Mesenchymal stem cell (in vitro differentiated cells and primary cell): ENCODE results near the gene TANC1.
A peak's percentile ranks its signal among the peaks of the same experiment; 100 is the strongest.

Experiments
- DNase-seq: peaks from one replicate; pipeline ENCODE4 v3.0.0-alpha.2; 2013
- H2AFZ ChIP-seq: one replicate; pipeline ENCODE4 v1.6.1; 2013; ENCODE audit warnings: low read depth, mild to moderate bottlenecking, control low read depth, inconsistent platforms, low read length, moderate library complexity
- H2AK5ac ChIP-seq: 2 replicates; pipeline ENCODE4 v1.6.1; 2013; ENCODE audit warnings: low read length, moderate library complexity, mild to moderate bottlenecking, inconsistent platforms; ENCODE audit not compliant: severe bottlenecking
- H2BK120ac ChIP-seq: one replicate; pipeline ENCODE4 v1.6.1; 2013; ENCODE audit warnings: low read depth, mild to moderate bottlenecking, inconsistent platforms, low read length, moderate library complexity
- H2BK12ac ChIP-seq, 2 experiments: one replicate each; pipeline ENCODE4 v1.6.1; 2013; ENCODE audit warnings: inconsistent platforms in 2 of 2, low read length in 2 of 2, mild to moderate bottlenecking in 2 of 2, moderate library complexity in 2 of 2, control low read depth in 1 of 2
- H2BK15ac ChIP-seq: one replicate; pipeline ENCODE4 v1.6.1; 2013; ENCODE audit warnings: mild to moderate bottlenecking, low read depth, inconsistent platforms; ENCODE audit not compliant: poor library complexity, severe bottlenecking
- H2BK5ac ChIP-seq: 2 replicates; pipeline ENCODE4 v1.6.1; 2013; ENCODE audit warnings: low read depth, mild to moderate bottlenecking, low read length, control low read depth, inconsistent platforms; ENCODE audit not compliant: poor library complexity, severe bottlenecking
- H3K14ac ChIP-seq, 2 experiments: one replicate each; pipeline ENCODE4 v1.6.1; 2013; ENCODE audit warnings: inconsistent platforms in 2 of 2, low read length in 2 of 2, control low read depth in 1 of 2, mild to moderate bottlenecking in 1 of 2, moderate library complexity in 1 of 2
- H3K18ac ChIP-seq, 2 experiments: one replicate each; pipeline ENCODE4 v1.6.1; 2013; ENCODE audit warnings: inconsistent platforms in 2 of 2, low read length in 2 of 2, control low read depth in 1 of 2, low read depth in 1 of 2, mild to moderate bottlenecking in 1 of 2
- H3K23ac ChIP-seq, 2 experiments: one replicate each; pipeline ENCODE4 v1.6.1; 2013; ENCODE audit warnings: inconsistent platforms in 2 of 2, low read length in 2 of 2, mild to moderate bottlenecking in 2 of 2, moderate library complexity in 2 of 2, control low read depth in 1 of 2
- H3K27ac ChIP-seq: 2 replicates; pipeline ENCODE4 v1.5.1; 2013; ENCODE audit warnings: mild to moderate bottlenecking, moderate library complexity, low read length, control low read depth, inconsistent platforms; ENCODE audit not compliant: poor library complexity, severe bottlenecking
- H3K27me3 ChIP-seq, 2 experiments: 2 replicates each; pipeline versions ENCODE4 v1.6.1 to v1.7.0; 2013; ENCODE audit warnings: low read length in 2 of 2, mild to moderate bottlenecking in 2 of 2, moderate library complexity in 2 of 2, control low read depth in 1 of 2, inconsistent platforms in 1 of 2; ENCODE audit not compliant: control insufficient read depth in 1 of 2, insufficient read depth in 1 of 2
- H3K36me3 ChIP-seq, 2 experiments: 2 replicates each; pipeline versions ENCODE4 v1.6.1 to v1.7.0; 2013; ENCODE audit warnings: low read length in 2 of 2, control low read depth in 1 of 2, inconsistent platforms in 1 of 2, low read depth in 1 of 2, mild to moderate bottlenecking in 1 of 2; ENCODE audit not compliant: insufficient read depth in 2 of 2, control insufficient read depth in 1 of 2
- H3K4ac ChIP-seq, 2 experiments: one replicate each; pipeline ENCODE4 v1.6.1; 2013; ENCODE audit warnings: inconsistent platforms in 2 of 2, low read length in 2 of 2, mild to moderate bottlenecking in 2 of 2, moderate library complexity in 2 of 2, control low read depth in 1 of 2, low read depth in 1 of 2
- H3K4me1 ChIP-seq: 2 replicates; pipeline ENCODE4 v1.6.1; 2013; ENCODE audit warnings: low read depth, low read length, control low read depth; ENCODE audit not compliant: control insufficient read depth, insufficient read depth
- H3K4me2 ChIP-seq: 2 replicates; pipeline ENCODE4 v1.6.1; 2013; ENCODE audit warnings: low read length, mild to moderate bottlenecking, inconsistent platforms; ENCODE audit not compliant: poor library complexity, severe bottlenecking
- H3K4me3 ChIP-seq, 2 experiments: 2 replicates each; pipeline versions ENCODE4 v1.5.1 to v1.7.0; 2013; ENCODE audit warnings: low read length in 2 of 2, mild to moderate bottlenecking in 2 of 2, control low read depth in 1 of 2, low read depth in 1 of 2; ENCODE audit not compliant: insufficient read depth in 1 of 2
- H3K79me1 ChIP-seq: replicated peaks from 2 replicates; pipeline ENCODE4 v1.6.1; 2013; ENCODE audit warnings: mild to moderate bottlenecking, control low read depth, low read length, inconsistent platforms; ENCODE audit not compliant: poor library complexity, severe bottlenecking
- H3K9ac ChIP-seq: 2 replicates; pipeline ENCODE4 v1.7.0; 2013; ENCODE audit warnings: mild to moderate bottlenecking, low read length, moderate library complexity
- H3K9me3 ChIP-seq: 2 replicates; pipeline ENCODE4 v1.7.0; 2013; ENCODE audit warnings: mild to moderate bottlenecking, low read length; ENCODE audit not compliant: control insufficient read depth
- H4K8ac ChIP-seq: one replicate; pipeline ENCODE4 v1.6.1; 2013; ENCODE audit warnings: inconsistent platforms, mild to moderate bottlenecking, low read length, moderate library complexity
- H4K91ac ChIP-seq: one replicate; pipeline ENCODE4 v1.6.1; 2013; ENCODE audit warnings: mild to moderate bottlenecking, low read length, inconsistent platforms
- WGBS: methylation state at CpG from one replicate; pipeline ENCODE4 v1.1.7; 2013; ENCODE audit warnings: mixed read lengths; 5-methylcytosine and 5-hydroxymethylcytosine counted together

TANC1 gene

DNA sequence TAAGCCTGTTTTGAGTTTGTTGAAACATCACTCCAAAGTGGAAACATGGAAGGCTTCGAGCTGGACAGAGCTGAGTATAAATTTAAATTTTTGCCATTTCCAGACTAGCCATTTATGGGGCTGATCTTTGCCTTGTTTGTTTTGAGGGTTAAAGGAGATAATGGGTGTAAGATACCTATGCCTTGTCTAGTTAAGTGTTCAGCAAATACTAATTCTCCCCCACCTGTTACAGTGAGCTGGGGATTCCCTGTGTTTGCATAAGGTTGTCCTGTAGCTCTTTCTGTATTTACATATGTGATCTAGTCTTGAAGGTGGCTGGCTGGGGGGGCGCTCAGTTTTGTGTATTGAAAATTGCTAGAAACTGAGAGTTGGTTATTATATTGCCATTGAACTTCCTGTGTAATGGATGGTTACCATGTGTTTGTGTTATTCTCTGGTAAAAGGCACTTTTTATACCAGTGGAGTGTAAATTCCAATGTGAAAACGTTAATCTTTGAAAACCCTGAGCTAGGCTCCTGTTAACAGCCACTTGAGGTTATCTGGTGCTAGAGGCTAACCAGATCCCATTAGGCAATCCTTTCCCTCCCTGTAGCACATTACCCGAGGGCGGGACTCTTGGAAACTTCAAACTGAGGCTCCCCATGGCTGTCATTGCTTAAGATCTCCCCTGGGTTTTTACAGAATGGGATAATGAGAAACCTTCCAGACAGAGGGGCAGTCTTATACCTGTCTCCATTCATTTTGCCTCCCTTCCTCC, 26.7 kb downstream of the TANC1 start:
- Histone ChIP-seq H4K8ac (no peak overlapping the region), H2BK5ac (no peak overlapping the region), H3K18ac (peak overlapping the region in 1 of 2 experiments; percentile 2), H3K27me3 (no peaks in the 10 kb centered on the region), H3K27ac (no peak overlapping the region), H2BK120ac (no peak overlapping the region), H2AFZ (no peak overlapping the region), H3K4me1 (peaks cover 18% of the 10 kb centered on the region), H3K36me3 (peaks cover 0 to 2% of the 10 kb centered on the region in 2 experiments), H2AK5ac (no peak overlapping the region), H3K4me2 (no peak overlapping the region), H3K23ac (no peak overlapping the region), H2BK12ac (no peak overlapping the region), H3K9ac (no peak overlapping the region), H3K4me3 (no peak overlapping the region), H3K4ac (no peak overlapping the region), H3K14ac (no peak overlapping the region), H2BK15ac (no peak overlapping the region), H3K9me3 (no peaks in the 10 kb centered on the region), H4K91ac (no peak overlapping the region), H3K79me1 (peaks cover 25% of the 10 kb centered on the region)
- peak; percentile 80 for DNase-seq
- WGBS: 29% methylated on average over 5 of the region's 5 CpGs

DNA sequence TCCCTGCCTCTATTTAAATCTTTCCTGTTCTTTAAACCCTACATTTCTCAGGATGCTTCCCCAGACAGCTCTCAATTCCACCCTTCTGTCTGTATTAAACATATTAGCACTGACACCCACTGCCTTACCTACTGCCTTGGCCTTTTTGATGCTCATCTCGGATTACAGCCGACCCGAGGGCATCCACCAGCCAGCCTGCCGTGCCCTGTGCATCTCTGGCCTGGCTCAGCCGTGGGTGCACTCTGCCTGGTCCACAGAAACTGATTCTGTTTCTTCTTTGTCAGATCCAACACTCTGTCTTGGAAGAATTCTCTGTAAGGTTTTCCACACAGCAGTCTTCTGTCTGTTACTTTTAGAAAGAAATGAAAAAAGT, 27.2 kb downstream of the TANC1 start:
- H4K8ac ChIP-seq: no peak overlapping the region
- no peak overlapping the region for H2AFZ ChIP-seq
- H2BK15ac ChIP-seq: no peak overlapping the region
- peak overlapping the region in 1 of 2 experiments; percentile 47 for H3K4ac ChIP-seq
- no peak for DNase-seq
- peak overlapping the region in 1 of 2 experiments; percentile 92 for H2BK12ac ChIP-seq
- H3K79me1 ChIP-seq: peaks cover 30% of the 10 kb centered on the region
- no peak overlapping the region for H2BK5ac ChIP-seq
- no peaks in the 10 kb centered on the region for H3K9me3 ChIP-seq
- WGBS: 69% methylated on average over 5 of the region's 5 CpGs
- no peak overlapping the region for H2AK5ac ChIP-seq
- H3K14ac ChIP-seq: no peak overlapping the region
- H3K27me3 ChIP-seq: no peaks in the 10 kb centered on the region
- peaks cover 18% of the 10 kb centered on the region for H3K4me1 ChIP-seq
- no peak overlapping the region for H2BK120ac ChIP-seq
- H3K27ac ChIP-seq: no peak overlapping the region
- no peak overlapping the region for H3K23ac ChIP-seq
- H3K36me3 ChIP-seq: peaks cover 0 to 6% of the 10 kb centered on the region in 2 experiments
- no peak overlapping the region for H3K9ac ChIP-seq
- H3K4me2 ChIP-seq: no peak overlapping the region
- H4K91ac ChIP-seq: no peak overlapping the region
- no peak overlapping the region for H3K4me3 ChIP-seq
- H3K18ac ChIP-seq: peak overlapping the region in 1 of 2 experiments; percentile 71

DNA sequence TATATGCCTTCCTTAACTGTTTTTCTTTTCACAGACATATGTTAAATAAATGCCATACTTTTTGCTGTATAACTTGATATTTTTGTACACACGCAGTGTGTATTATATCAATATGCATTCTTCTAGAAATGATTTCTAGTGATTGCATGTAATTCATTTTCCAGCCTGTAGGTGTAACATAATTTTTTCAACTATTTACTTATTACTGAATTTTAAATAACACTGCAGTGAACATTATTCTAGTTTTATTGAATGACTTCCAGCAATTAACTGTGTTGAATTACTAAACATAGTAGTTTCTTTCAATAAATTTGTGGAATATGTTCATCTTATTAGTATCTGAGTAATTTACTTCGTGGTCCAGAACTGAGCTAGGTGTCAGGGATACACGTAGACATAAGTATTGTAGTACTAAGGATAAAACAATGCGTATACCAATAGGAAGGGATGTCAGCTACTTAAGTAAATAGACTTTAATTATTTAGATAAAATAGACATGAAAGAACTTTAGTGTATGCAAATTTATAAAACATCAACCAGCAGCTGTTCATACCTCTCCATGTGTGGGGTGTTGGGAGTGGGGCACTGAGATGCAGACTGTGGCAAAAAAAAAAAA, 28.0 kb downstream of the TANC1 start:
- Histone ChIP-seq H2AFZ (no peak overlapping the region), H3K18ac (no peak overlapping the region), H3K14ac (no peak overlapping the region), H3K27ac (no peak overlapping the region), H2BK12ac (no peak overlapping the region), H3K4me2 (no peak overlapping the region), H3K23ac (no peak overlapping the region), H3K79me1 (peaks cover 35% of the 10 kb centered on the region), H2BK15ac (no peak overlapping the region), H2BK5ac (no peak overlapping the region), H3K4ac (no peak overlapping the region), H3K9ac (no peak overlapping the region), H2BK120ac (no peak overlapping the region), H4K8ac (no peak overlapping the region), H4K91ac (no peak overlapping the region), H3K4me3 (no peak overlapping the region), H3K4me1 (peaks cover 17% of the 10 kb centered on the region), H3K36me3 (peaks cover 0 to 6% of the 10 kb centered on the region in 2 experiments), H3K27me3 (no peaks in the 10 kb centered on the region), H3K9me3 (no peaks in the 10 kb centered on the region), H2AK5ac (no peak overlapping the region)
- DNase-seq: no peak
- WGBS: 100% methylated on average over 2 of the region's 4 CpGs

DNA sequence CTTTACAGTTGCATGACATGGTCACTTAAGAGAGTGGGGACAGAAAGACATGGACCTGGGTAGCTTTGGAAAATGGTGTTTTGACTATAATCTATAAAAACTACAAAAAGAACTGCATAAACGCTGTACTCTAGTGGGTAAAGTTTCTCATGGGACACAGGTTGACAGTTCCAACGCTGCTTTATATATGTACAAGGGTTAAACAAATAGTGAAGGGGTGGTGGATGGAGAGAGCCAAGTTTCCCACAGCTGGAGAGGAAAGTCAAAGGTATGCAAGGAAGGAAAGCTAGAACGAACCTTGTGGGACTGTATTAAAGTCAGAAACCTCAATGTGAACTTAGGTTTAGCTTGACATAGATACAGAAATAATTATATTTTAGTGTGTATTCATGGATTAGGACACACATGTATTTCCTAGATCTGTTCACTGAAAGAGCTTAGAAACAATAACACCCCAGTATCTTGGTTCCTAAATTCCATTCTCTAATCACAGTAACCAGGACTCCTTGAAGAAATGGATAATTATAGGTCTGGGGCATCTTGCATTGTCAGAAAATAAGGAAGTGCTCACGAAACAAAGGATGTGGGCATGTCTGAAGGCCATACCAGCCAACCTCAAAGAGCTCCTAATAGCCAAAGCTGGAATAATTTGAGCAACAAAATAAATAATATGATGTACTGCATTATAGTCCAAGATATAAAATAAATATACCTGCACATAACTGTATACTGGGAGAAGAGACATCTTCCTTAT, 28.8 kb downstream of the TANC1 start:
- H4K91ac ChIP-seq: no peak overlapping the region
- H3K27me3 ChIP-seq: no peaks in the 10 kb centered on the region
- no peak overlapping the region for H3K9ac ChIP-seq
- H3K14ac ChIP-seq: no peak overlapping the region
- H2BK5ac ChIP-seq: no peak overlapping the region
- peaks cover 0 to 13% of the 10 kb centered on the region in 2 experiments for H3K36me3 ChIP-seq
- H3K4me3 ChIP-seq: no peak overlapping the region
- no peaks in the 10 kb centered on the region for H3K9me3 ChIP-seq
- H3K79me1 ChIP-seq: peaks cover 38% of the 10 kb centered on the region
- no peak overlapping the region for H2BK12ac ChIP-seq
- peaks cover 20% of the 10 kb centered on the region for H3K4me1 ChIP-seq
- H2AK5ac ChIP-seq: no peak overlapping the region
- H2BK15ac ChIP-seq: no peak overlapping the region
- H2AFZ ChIP-seq: no peak overlapping the region
- H2BK120ac ChIP-seq: no peak overlapping the region
- H3K27ac ChIP-seq: no peak overlapping the region
- H3K4me2 ChIP-seq: no peak overlapping the region
- H3K23ac ChIP-seq: no peak overlapping the region
- WGBS: 85% methylated on average over 3 of the region's 4 CpGs
- H3K18ac ChIP-seq: no peak overlapping the region
- no peak for DNase-seq
- H3K4ac ChIP-seq: no peak overlapping the region
- H4K8ac ChIP-seq: no peak overlapping the region
